ENCODE results near the gene AGPS. TPM values are rescaled to one million over a fixed set of nuclear protein-coding genes. Genes with fewer than 3 reads are reported as not detected.

AGPS gene
- total RNA-seq, 1 donor from 2014 or later = 43.9 TPM

GRCh38 chr2:177471990-177472389 lies 79.4 kb downstream of the AGPS start:
- Mint-ChIP-seq H3K36me3 (peaks cover 62% of the 10 kb centered on the region), H3K4me1 (no peaks in the 10 kb centered on the region), H3K4me3 (no peak overlapping the region), H3K9me3 (peaks cover 49% of the 10 kb centered on the region), H3K27ac (no peak overlapping the region), H3K27me3 (ENCODE audit: low read depth) (no peaks in the 10 kb centered on the region)
- TF ChIP-seq CTCF (IDR thresholded peaks at IDR 0.05; ENCODE audit: unreplicated experiment) = no peak
- no peak for DNase-seq (ENCODE audit: low spot score in 2 of 2, unreplicated experiment in 2 of 2)

DNA sequence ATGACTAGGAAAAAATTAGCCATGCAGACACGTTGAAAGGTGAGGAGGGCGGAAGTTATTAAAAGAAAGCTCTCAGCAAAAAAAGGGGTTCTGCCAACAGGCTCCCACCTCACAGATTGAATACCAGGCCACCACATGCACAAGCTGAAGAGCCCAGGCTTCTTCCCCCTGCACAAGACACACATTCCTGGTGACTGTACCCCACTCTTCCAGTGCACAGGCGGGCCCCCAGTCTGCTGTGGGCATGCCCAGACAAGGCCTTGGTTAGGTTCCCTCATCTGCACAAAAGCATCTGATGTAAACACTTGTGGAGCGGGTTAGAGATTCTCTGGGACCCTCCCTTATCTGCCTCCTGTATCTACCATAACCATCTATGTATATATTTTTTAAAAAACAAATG lies 81.7 kb downstream of the AGPS start:
- peaks cover 69% of the 10 kb centered on the region for H3K9me3 Mint-ChIP-seq
- H3K27me3 Mint-ChIP-seq (ENCODE audit: low read depth) = no peaks in the 10 kb centered on the region
- TF ChIP-seq CTCF (IDR thresholded peaks at IDR 0.05; ENCODE audit: unreplicated experiment) = no peak
- no peak overlapping the region for H3K27ac Mint-ChIP-seq
- DNase-seq (ENCODE audit: low spot score in 2 of 2, unreplicated experiment in 2 of 2) = no peak
- H3K4me3 Mint-ChIP-seq = no peak overlapping the region
- H3K4me1 Mint-ChIP-seq = no peaks in the 10 kb centered on the region
- peaks cover 78% of the 10 kb centered on the region for H3K36me3 Mint-ChIP-seq

DNA sequence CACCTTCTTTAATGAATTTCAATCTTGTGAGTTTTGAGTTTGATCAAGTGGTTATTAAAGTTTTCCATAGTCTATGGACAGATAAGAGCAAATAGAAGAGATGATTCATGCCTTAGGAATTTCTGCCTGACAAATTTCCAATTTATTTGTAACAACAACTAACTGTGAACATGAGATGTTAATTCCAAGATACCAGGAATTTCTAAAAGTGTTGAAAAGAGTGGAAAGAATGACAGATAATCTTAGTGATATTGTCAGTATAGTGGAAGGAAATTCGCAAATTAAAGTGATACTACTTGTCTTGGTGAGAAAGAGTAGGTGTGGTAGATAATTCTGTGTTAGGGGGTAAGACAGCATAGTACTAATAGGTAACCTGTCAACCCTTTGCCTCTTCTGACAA lies 82.4 kb downstream of the AGPS start:
- H3K27me3 Mint-ChIP-seq (ENCODE audit: low read depth) = no peaks in the 10 kb centered on the region
- no peak overlapping the region for H3K27ac Mint-ChIP-seq
- H3K4me1 Mint-ChIP-seq = no peaks in the 10 kb centered on the region
- no peak for DNase-seq (ENCODE audit: low spot score in 2 of 2, unreplicated experiment in 2 of 2)
- peaks cover 69% of the 10 kb centered on the region for H3K9me3 Mint-ChIP-seq
- H3K4me3 Mint-ChIP-seq = no peak overlapping the region
- H3K36me3 Mint-ChIP-seq = peaks cover 81% of the 10 kb centered on the region
- TF ChIP-seq CTCF (IDR thresholded peaks at IDR 0.05; ENCODE audit: unreplicated experiment) = no peak

DNA sequence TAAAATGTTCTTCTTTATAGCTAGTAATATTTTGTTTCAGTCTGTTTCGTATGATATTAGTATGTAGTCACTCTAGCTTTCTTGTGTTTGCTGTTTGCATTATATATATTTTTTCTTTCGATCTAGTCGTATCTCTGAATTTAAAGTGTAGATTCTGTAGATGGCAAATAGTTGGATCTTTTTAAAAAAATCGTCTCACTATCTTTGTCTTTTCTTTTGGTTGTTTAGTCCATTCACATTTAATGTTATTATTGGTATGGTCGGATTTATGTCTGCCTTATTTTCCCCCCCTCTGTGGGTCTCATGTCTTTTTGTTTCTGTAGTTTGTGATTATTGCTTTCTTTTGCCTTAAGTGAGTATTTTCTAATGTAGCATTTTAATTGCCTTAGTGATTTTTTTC lies 84.3 kb downstream of the AGPS start:
- TF ChIP-seq CTCF (IDR thresholded peaks at IDR 0.05; ENCODE audit: unreplicated experiment) = no peak

GRCh38 chr2:177478029-177478428 lies 85.5 kb downstream of the AGPS start:
- no peak overlapping the region for H3K27ac Mint-ChIP-seq
- no peaks in the 10 kb centered on the region for H3K27me3 Mint-ChIP-seq (ENCODE audit: low read depth)
- no peak overlapping the region for H3K4me3 Mint-ChIP-seq
- H3K4me1 Mint-ChIP-seq = no peaks in the 10 kb centered on the region
- no peak for DNase-seq (ENCODE audit: low spot score in 2 of 2, unreplicated experiment in 2 of 2)
- peaks cover 44% of the 10 kb centered on the region for H3K9me3 Mint-ChIP-seq
- no peak for TF ChIP-seq CTCF (IDR thresholded peaks at IDR 0.05; ENCODE audit: unreplicated experiment)
- peaks cover 61% of the 10 kb centered on the region for H3K36me3 Mint-ChIP-seq

More for the DNA sequence above, 84.3 kb downstream of the AGPS start:
- Mint-ChIP-seq H3K9me3 (peaks cover 56% of the 10 kb centered on the region), H3K27ac (no peak overlapping the region), H3K4me3 (no peak overlapping the region), H3K4me1 (no peaks in the 10 kb centered on the region), H3K27me3 (ENCODE audit: low read depth) (no peaks in the 10 kb centered on the region), H3K36me3 (peaks cover 73% of the 10 kb centered on the region)
- no peak for DNase-seq (ENCODE audit: low spot score in 2 of 2, unreplicated experiment in 2 of 2)

- Mint-ChIP-seq H3K27me3 (ENCODE audit: low read depth) (no peaks in the 10 kb centered on the region), H3K9me3 (peaks cover 42% of the 10 kb centered on the region), H3K27ac (no peak overlapping the region), H3K4me3 (no peak overlapping the region), H3K36me3 (peaks cover 59% of the 10 kb centered on the region), H3K4me1 (peaks cover 6% of the 10 kb centered on the region)
- no peak for TF ChIP-seq CTCF (IDR thresholded peaks at IDR 0.05; ENCODE audit: unreplicated experiment)
- DNase-seq (ENCODE audit: low spot score in 2 of 2, unreplicated experiment in 2 of 2) = no peak
Measured at GRCh38 chr2:177478907-177479306, 86.3 kb downstream of the AGPS start.

Data from mesothelial cell of epicardium (in vitro differentiated cells).